Stimulated activated CD4-positive, alpha-beta T cell treated with anti-CD3 and anti-CD28 coated beads, Interleukin-2, amount 100 ng/mL, for 48 hours (primary cell): ENCODE data around the gene FBXO9.

Experiments used
- DNase-seq, 2 donors: peaks; one replicate each; pipeline ENCODE4 v3.0.0-alpha.2; 2020

The FBXO9 gene

GRCh38 chr6:53095716-53096115 lies 30.5 kb downstream of the FBXO9 start:
- no peak for DNase-seq

- no peak for DNase-seq
Measured at GRCh38 chr6:53100561-53100960, 35.4 kb downstream of the FBXO9 start.

- DNase-seq, result no peak
Measured at GRCh38 chr6:53101006-53101405, 35.8 kb downstream of the FBXO9 start.

- no peak for DNase-seq
Measured at GRCh38 chr6:53103993-53104675, 38.9 kb downstream of the FBXO9 start.

- DNase-seq, result no peak
Measured at GRCh38 chr6:53104916-53105315, 39.7 kb downstream of the FBXO9 start.

- no peak for DNase-seq
Measured at GRCh38 chr6:53107091-53107490, 41.9 kb downstream of the FBXO9 start.

- DNase-seq, result no peak
Measured at GRCh38 chr6:53109612-53110011, 44.4 kb downstream of the FBXO9 start.

GRCh38 chr6:53111865-53112264 lies 46.7 kb downstream of the FBXO9 start:
- no peak for DNase-seq

GRCh38 chr6:53112404-53112803 lies 47.2 kb downstream of the FBXO9 start:
- no peak for DNase-seq

GRCh38 chr6:53112871-53113270 lies 47.7 kb downstream of the FBXO9 start:
- no peak for DNase-seq

GRCh38 chr6:53113742-53114141 lies 48.5 kb downstream of the FBXO9 start:
- no peak for DNase-seq

- DNase-seq, result no peak
Measured at GRCh38 chr6:53115113-53115512, 49.9 kb downstream of the FBXO9 start.

- DNase-seq, result no peak
Measured at GRCh38 chr6:53115741-53116140, 50.5 kb downstream of the FBXO9 start.

- DNase-seq, result no peak
Measured at GRCh38 chr6:53119349-53119748, 54.1 kb downstream of the FBXO9 start.

GRCh38 chr6:53119772-53120409 lies 54.7 kb downstream of the FBXO9 start:
- DNase-seq, result no peak

GRCh38 chr6:53124131-53124800 lies 59.1 kb downstream of the FBXO9 start:
- DNase-seq, result no peak

GRCh38 chr6:53125276-53125675 lies 60.1 kb downstream of the FBXO9 start:
- DNase-seq, result no peak

GRCh38 chr6:53128842-53129241 lies 63.6 kb downstream of the FBXO9 start:
- no peak for DNase-seq

GRCh38 chr6:53130569-53131290 lies 65.5 kb downstream of the FBXO9 start:
- DNase-seq, result no peak

- no peak for DNase-seq
Measured at GRCh38 chr6:53133961-53134360, 68.8 kb downstream of the FBXO9 start.

GRCh38 chr6:53134601-53135235 lies 69.5 kb downstream of the FBXO9 start:
- DNase-seq, result no peak

GRCh38 chr6:53136000-53136609 lies 70.9 kb downstream of the FBXO9 start:
- no peak for DNase-seq
